GM18870 (cell line): ENCODE data around the gene RCN2.

Source experiments
- ATAC-seq: cut with Tn5 transposase; IDR thresholded peaks from one replicate; pipeline ENCODE4 v1.9.1; 2021; ENCODE audit warnings: moderate library complexity; ENCODE audit not compliant: unreplicated experiment

Gene RCN2

GRCh38 chr15:76991741-76992645, 60.4 kb downstream of the RCN2 start:
- ATAC-seq: no peak

- no peak for ATAC-seq
Observed at GRCh38 chr15:76993114-76993725, 61.7 kb downstream of the RCN2 start.

- ATAC-seq: no peak
Observed at GRCh38 chr15:76994001-76994400, 62.5 kb downstream of the RCN2 start.

GRCh38 chr15:76994496-76994895, 62.9 kb downstream of the RCN2 start:
- no peak for ATAC-seq

- ATAC-seq: no peak
Observed at GRCh38 chr15:76994971-76995945, 63.7 kb downstream of the RCN2 start, which contains the start of gene PSTPIP1. Gene PSTPIP1 (plus strand): TSS chr15:76995126. CDS start chr15:76995574, 448 bp downstream.

- no peak for ATAC-seq
Observed at GRCh38 chr15:76996076-76996525, 64.6 kb downstream of the RCN2 start.

GRCh38 chr15:76996526-76997401, 65.2 kb downstream of the RCN2 start:
- no peak for ATAC-seq

GRCh38 chr15:76998663-76999285, 67.2 kb downstream of the RCN2 start:
- ATAC-seq: no peak

GRCh38 chr15:76999996-77000395, 68.4 kb downstream of the RCN2 start:
- no peak for ATAC-seq

- ATAC-seq: no peak
Observed at GRCh38 chr15:77001351-77001750, 69.8 kb downstream of the RCN2 start.

- ATAC-seq: no peak
Observed at GRCh38 chr15:77001966-77002365, 70.4 kb downstream of the RCN2 start.

- no peak for ATAC-seq
Observed at GRCh38 chr15:77002436-77002835, 70.9 kb downstream of the RCN2 start.

- peak; percentile 60 for ATAC-seq
Observed at GRCh38 chr15:77002954-77003912, 71.7 kb downstream of the RCN2 start.
